SHP77 (cell line): Measurements from ENCODE around the gene GSDME.
A peak's percentile ranks its signal among the peaks of the same experiment; 100 is the strongest.

Experiments
- DNase-seq, 2 experiments: peaks; one replicate each; lab custom pipeline; 2025; lab: John Stamatoyannopoulos, UW

The GSDME gene

DNA sequence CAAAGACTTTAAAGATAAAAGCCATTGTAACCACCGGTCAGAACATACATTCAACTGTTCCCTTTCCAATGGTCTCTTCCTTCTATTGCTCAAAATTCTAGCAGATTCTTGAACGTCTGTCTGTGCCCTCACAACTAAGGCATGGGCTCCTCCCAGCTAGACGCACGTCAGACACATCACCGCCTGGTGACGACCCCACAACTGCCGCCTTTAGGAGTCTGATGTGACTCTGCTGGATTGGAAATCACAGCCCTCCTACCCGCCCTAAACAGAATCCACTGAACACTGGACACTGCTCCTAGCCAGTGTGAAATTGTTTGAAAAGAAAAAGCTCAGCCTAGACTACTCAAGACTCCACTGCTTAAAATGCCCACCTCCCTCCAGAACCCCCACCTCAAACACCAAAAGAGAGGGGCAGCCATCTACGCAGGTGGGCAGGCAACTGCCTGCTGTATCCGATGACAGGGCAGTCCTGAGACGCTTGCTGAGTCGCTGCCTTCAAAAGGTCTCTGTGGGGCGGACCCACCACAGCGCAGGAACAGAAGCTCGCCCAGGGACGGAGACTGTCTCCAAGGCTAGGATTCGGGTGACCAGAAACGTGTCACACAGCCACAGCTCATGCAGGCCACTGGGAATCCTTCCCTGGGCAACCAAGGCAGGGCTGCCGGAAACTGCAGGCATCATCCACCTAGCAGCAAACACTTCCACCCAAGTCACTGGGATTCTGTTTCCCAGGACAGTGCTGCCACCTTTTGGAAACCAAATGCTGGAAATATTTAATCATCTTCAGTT, 34.7 kb downstream of the GSDME start:
- DNase-seq: peak; percentile 31 to 37

DNA sequence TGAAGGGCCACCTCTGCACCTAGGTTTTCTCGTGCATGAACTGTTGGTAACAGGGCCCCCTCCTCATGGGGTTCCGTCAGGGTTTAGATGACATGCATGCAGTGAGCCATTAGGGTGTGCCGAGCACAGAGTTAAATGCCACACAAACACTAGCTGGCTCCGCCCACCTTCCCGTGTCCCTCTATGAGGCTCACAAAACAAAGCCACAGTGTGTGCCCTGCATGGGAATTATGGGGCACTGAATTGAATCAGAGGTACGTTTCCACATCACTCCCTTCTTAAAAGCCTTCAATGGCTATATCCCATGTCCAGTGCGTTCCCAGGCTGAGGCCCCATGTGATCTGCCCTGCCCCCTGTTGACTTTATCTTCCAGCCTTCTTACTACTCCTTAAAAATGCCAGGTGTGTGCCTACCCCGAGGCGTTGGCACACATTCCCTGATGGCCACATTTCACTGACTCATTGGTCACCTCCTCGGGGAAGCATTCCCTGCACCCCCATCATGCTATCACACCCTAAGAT, 35.7 kb downstream of the GSDME start:
- DNase-seq: no peak

DNA sequence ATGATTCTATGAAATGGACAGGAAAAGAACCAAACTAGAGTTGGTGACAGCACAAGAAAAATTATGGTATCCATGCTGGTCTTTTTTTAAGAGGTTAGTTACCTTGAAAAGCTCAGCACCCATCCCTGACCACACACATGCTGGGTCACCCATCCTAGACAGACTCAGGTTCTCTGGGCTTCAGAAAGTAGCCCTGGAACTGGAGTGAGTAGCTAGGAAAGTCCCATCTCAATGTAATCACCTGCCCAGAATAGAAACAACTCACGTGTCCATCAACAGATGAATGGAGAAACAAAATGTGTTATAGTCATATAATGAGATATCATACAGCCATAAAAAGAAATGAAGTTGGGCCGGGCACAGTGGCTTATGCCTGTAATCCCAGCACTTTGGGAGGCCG, 37.0 kb downstream of the GSDME start:
- no peak for DNase-seq

DNA sequence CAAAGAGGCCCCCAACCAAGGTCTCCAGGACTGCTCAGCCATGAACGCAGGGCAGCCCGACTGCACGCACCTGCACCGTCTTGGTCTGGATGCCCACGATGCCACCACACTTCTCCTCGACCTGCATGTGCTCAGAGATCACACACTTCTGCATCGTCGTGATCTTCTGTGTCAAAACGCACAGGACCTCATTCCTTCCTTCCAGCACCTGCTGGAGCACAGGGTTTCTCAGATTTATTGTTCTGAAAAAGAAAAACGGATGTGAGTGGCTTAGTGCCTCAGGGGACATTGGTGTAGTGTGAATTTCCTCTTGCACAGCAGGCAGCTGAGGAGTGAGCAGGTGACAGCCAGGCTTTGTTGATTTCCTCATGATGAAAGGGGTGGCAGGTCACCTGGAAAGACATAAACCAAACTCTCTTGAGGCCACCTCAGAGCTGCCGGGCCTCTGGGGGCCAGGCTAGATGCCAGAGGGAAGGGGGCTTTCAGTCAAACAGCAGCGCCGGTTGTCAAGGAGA, 38.2 kb downstream of the GSDME start:
- DNase-seq: no peak

DNA sequence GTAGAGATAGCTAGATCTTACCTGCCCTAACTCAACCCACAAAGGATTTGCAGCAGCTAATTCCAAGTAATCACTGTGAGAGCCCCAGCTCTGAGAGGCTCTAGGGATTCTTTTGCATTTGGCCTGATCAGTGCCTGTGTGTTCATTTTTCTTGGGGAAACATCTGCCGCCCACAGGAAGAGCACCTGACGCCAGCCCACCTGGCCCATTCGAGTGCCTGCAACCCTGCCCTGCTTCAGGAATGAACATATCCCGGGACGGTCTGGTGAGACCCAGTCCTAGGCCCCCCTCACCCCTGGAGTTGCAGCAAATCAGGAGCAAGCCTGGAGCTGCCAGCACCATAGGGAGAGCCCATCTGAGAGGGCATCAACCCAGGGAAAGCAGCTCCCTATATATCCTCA, 38.8 kb downstream of the GSDME start:
- no peak for DNase-seq

GRCh38 chr7:24717694-24718320, 39.5 kb downstream of the GSDME start:
- no peak for DNase-seq

DNA sequence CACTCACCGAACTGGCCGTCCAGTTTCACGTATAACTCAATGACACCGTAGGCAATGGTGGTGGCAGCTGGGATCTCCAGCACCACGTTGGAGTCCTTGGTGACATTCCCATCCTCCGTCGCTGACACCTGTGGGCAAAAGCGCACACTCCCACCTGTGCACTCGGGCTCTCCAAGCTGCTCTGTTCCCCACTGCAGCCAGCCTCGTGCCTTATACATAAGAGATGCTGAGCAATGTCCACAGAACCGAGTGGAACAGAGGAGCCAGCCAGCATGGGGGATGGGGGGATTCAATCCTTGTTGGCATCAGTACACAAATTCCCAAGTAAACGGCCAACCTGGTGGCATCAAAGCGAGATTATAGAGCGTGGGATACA, 40.0 kb downstream of the GSDME start:
- DNase-seq: no peak

- no peak for DNase-seq
Measured at GRCh38 chr7:24716480-24717246, 40.6 kb downstream of the GSDME start.

GRCh38 chr7:24715661-24716479, 41.4 kb downstream of the GSDME start:
- DNase-seq: peak; percentile 37 to 65

- DNase-seq: no peak
Measured at GRCh38 chr7:24715171-24715570, 42.1 kb downstream of the GSDME start.

- DNase-seq: no peak
Measured at GRCh38 chr7:24714676-24715010, 42.6 kb downstream of the GSDME start.

DNA sequence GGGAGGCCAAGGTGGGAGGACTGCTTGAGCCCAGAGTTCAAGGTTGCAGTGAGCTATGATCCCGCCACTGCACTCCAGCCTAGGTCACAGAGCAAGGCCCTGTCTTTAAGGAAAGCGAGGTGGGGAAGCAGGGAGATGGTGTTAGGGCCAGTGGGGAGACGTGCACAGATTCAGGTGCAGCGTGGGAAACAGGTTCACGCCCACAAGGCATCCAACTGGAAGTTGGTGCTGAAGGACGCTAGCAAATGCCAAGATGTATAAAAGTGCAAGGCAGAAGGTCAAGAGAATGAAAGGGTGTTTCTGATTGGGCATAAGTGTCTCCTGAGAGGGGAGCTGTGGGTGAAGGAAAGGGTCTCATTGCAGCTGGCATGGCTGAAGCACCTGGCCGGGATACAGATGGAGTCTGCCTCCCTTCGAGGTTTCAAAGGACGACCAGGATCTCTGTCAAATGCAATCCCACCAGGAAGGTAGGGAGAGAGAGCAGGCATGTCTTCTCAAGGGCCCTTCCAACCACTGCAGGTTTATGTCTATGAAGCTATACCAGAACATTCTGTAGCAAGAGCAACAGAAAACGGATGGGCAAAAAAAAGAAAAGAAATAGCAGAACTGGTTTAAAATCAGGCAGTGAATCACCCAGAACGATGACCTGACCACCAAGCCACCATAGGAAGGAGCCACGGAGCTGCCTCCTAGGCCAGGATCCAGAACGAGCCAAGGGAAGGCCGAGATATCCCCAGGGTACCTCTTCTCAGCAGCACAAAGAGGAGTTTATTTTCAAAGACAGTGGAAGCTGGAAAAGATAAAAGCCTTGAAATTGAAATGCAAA, 43.2 kb downstream of the GSDME start:
- no peak for DNase-seq

GRCh38 chr7:24713039-24713793, 44.0 kb downstream of the GSDME start:
- no peak for DNase-seq

- no peak for DNase-seq
Measured at GRCh38 chr7:24709585-24710360, 47.5 kb downstream of the GSDME start.

DNA sequence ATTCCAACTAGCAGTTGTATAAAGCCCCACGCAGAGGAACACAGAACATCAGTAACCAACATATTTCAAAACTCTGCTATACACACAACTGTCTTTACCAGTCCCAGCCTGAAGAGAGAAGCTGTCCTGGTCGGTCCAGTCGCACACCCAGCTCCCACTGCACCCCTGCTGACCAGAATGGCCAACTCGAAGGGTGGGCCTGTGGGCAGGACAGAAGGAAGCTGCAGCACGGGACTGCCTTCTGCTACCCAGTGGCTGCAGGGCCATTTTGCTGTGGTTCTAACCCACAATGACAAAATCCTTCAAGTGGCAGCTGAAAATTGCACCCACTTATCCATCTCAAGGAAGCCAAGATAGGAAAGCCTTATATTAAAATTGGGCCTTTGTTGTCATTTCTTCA, 48.2 kb downstream of the GSDME start:
- DNase-seq: no peak

- DNase-seq: no peak
Measured at GRCh38 chr7:24707988-24708615, 49.2 kb downstream of the GSDME start.

- no peak for DNase-seq
Measured at GRCh38 chr7:24706211-24707170, 50.8 kb downstream of the GSDME start.
